Stomach smooth muscle (tissue), 2 donors: ENCODE data around the gene GRAMD2A.

Experiments used
- H3K27ac ChIP-seq: one replicate; pipeline ENCODE4 v1.7.0; 2013; ENCODE audit warnings: mild to moderate bottlenecking, low read length, inconsistent platforms
- H3K27me3 ChIP-seq, 2 donors: one replicate each; pipeline ENCODE4 v1.7.0; 2013; ENCODE audit warnings: low read length in 2 of 2; ENCODE audit not compliant: insufficient read depth in 2 of 2, control insufficient read depth in 1 of 2
- H3K36me3 ChIP-seq, 2 donors: one replicate each; pipeline ENCODE4 v1.7.0; 2013; ENCODE audit warnings: low read length in 2 of 2; ENCODE audit not compliant: control insufficient read depth in 2 of 2, insufficient read depth in 2 of 2
- H3K4me1 ChIP-seq: one replicate; pipeline ENCODE4 v1.7.0; 2013; ENCODE audit warnings: low read length; ENCODE audit not compliant: control insufficient read depth, insufficient read depth
- H3K4me3 ChIP-seq, 2 donors: one replicate each; pipeline ENCODE4 v1.7.0; 2013; ENCODE audit warnings: low read length in 2 of 2
- H3K9ac ChIP-seq, 2 donors: one replicate each; pipeline ENCODE4 v1.7.0; 2013; ENCODE audit warnings: low read length in 2 of 2, mild to moderate bottlenecking in 1 of 2
- H3K9me3 ChIP-seq, 2 donors: one replicate each; pipeline ENCODE4 v1.7.0; 2013; ENCODE audit warnings: low read length in 2 of 2; ENCODE audit not compliant: control insufficient read depth in 2 of 2
- donor health status: healthy.
- donor health status: Pancreatic carcinoma.

The GRAMD2A gene

DNA sequence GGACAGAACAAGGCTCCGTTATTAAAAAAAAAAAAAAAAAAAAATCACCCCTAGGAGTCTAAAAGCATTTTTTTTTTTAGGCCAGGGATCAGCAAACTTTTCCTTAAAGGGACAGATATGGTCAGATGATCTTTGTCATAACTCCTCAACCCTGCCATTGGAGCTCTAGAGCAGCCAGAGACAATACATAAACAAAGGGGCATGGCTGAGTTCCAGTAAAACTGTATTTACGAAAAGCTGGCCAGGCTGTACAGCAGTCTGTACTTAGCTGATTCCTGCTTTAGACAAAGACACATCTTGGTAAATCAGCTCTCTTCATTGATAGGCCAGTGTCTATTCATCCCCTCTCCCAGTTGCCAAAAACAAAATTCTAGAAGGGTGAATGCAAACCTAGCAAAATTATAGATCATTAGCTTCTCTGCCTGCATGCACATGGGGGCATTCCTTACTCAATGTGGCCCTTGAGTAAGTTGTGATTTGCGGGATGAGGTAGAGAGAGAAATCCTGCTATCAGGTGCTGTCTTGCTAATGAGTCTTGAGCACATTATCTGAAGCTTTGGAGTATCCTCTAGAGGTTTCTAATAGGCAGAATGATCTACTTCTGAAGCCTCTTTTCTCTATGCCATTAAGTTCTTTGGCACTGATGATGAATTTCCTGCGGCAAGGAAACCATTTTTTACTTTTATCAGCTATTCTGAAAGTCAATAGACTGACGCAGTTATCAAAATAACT, 44.2 kb downstream of the GRAMD2A start:
- H3K4me3 ChIP-seq = peak overlapping the region in 1 of 2 donors; percentile 15
- no peak overlapping the region for H3K9ac ChIP-seq
- no peaks in the 10 kb centered on the region for H3K9me3 ChIP-seq
- peak overlapping the region; percentile 86 for H3K27ac ChIP-seq
- no peaks in the 10 kb centered on the region for H3K27me3 ChIP-seq
- H3K36me3 ChIP-seq = no peaks in the 10 kb centered on the region
- H3K4me1 ChIP-seq = peaks cover 26% of the 10 kb centered on the region

- H3K9ac ChIP-seq = no peak overlapping the region
- H3K9me3 ChIP-seq = no peaks in the 10 kb centered on the region
- no peak overlapping the region for H3K27ac ChIP-seq
- no peaks in the 10 kb centered on the region for H3K27me3 ChIP-seq
- no peaks in the 10 kb centered on the region for H3K4me1 ChIP-seq
- no peak overlapping the region for H3K4me3 ChIP-seq
- no peaks in the 10 kb centered on the region for H3K36me3 ChIP-seq
These were observed 50.2 kb downstream of the GRAMD2A start for GRCh38 chr15:72147418-72147817.

- H3K36me3 ChIP-seq = no peaks in the 10 kb centered on the region
- H3K27me3 ChIP-seq = no peaks in the 10 kb centered on the region
- no peaks in the 10 kb centered on the region for H3K9me3 ChIP-seq
- no peak overlapping the region for H3K9ac ChIP-seq
- H3K27ac ChIP-seq = no peak overlapping the region
- H3K4me1 ChIP-seq = no peaks in the 10 kb centered on the region
- H3K4me3 ChIP-seq = no peak overlapping the region
These were observed 50.7 kb downstream of the GRAMD2A start for GRCh38 chr15:72146934-72147333.

GRCh38 chr15:72146221-72146620, 51.4 kb downstream of the GRAMD2A start:
- no peaks in the 10 kb centered on the region for H3K9me3 ChIP-seq
- no peak overlapping the region for H3K27ac ChIP-seq
- H3K4me1 ChIP-seq = no peaks in the 10 kb centered on the region
- H3K4me3 ChIP-seq = no peak overlapping the region
- H3K9ac ChIP-seq = no peak overlapping the region
- no peaks in the 10 kb centered on the region for H3K27me3 ChIP-seq
- no peaks in the 10 kb centered on the region for H3K36me3 ChIP-seq

DNA sequence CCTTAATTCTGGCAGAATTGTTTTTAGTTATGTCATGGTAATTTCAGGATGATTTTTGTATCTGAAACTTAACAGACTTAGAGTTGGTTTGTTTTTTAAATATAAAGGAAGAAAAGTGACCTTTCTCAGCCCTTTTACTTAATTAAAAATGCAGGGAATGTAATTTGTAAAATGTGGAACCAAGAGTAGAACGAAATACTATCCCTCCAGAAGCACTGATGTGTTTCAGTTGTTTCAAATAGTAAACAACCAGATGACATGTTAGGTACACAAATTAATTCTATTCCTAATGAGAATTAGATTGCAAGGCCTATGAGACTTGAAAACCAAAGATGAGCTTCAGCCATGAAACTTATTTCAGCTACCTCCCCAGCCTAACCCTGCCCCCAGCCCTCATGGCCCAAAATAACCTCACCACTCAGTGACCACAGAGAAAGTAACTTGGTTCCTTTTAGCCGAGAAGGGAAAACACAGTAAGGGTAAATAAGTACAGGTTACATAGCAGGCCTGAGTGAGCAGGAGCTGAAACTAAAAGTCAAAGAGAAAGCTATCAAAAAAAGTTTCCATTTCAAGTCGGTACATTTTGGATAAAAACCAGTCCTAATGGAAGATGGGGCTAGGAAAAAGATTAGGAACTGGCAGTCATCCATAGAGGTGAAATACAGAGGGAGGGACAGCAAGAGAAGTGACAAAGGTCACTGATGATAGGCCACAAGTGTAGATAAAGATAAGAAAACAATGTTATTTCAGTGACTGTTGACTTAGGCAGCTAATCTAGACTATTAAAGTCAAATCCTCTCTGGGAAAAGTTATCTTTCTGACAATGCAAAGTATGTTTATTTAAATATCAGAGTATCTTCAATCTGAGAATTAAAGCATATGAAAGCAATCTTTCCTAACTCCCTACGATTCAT, 56.2 kb downstream of the GRAMD2A start:
- Histone ChIP-seq H3K27me3 (no peaks in the 10 kb centered on the region), H3K9me3 (no peaks in the 10 kb centered on the region), H3K4me1 (no peaks in the 10 kb centered on the region), H3K36me3 (peaks cover 0 to 2% of the 10 kb centered on the region in 2 donors), H3K27ac (no peak overlapping the region), H3K9ac (no peak overlapping the region), H3K4me3 (no peak overlapping the region)

- Histone ChIP-seq H3K27me3 (no peaks in the 10 kb centered on the region), H3K9me3 (no peaks in the 10 kb centered on the region), H3K27ac (no peak overlapping the region), H3K36me3 (peaks cover 0 to 2% of the 10 kb centered on the region in 2 donors), H3K9ac (no peak overlapping the region), H3K4me1 (no peaks in the 10 kb centered on the region), H3K4me3 (no peak overlapping the region)
These were observed 57.5 kb downstream of the GRAMD2A start for GRCh38 chr15:72140088-72140487.

GRCh38 chr15:72139667-72140066, 57.9 kb downstream of the GRAMD2A start:
- H3K27ac ChIP-seq = no peak overlapping the region

GRCh38 chr15:72136170-72137051, 61.2 kb downstream of the GRAMD2A start:
- no peak overlapping the region for H3K4me3 ChIP-seq
- no peak overlapping the region for H3K9ac ChIP-seq
- no peak overlapping the region for H3K27ac ChIP-seq
- no peaks in the 10 kb centered on the region for H3K9me3 ChIP-seq
- H3K36me3 ChIP-seq = peaks cover 0 to 2% of the 10 kb centered on the region in 2 donors
- H3K27me3 ChIP-seq = no peaks in the 10 kb centered on the region
- H3K4me1 ChIP-seq = no peaks in the 10 kb centered on the region

More at GRCh38 chr15:72139667-72140066, 57.9 kb downstream of the GRAMD2A start:
- Histone ChIP-seq H3K9ac (no peak overlapping the region), H3K36me3 (peaks cover 0 to 2% of the 10 kb centered on the region in 2 donors), H3K27me3 (no peaks in the 10 kb centered on the region), H3K4me1 (no peaks in the 10 kb centered on the region), H3K4me3 (no peak overlapping the region), H3K9me3 (no peaks in the 10 kb centered on the region)

GRCh38 chr15:72135719-72136118, 61.9 kb downstream of the GRAMD2A start:
- Histone ChIP-seq H3K27ac (no peak overlapping the region), H3K9ac (no peak overlapping the region), H3K9me3 (no peaks in the 10 kb centered on the region), H3K27me3 (no peaks in the 10 kb centered on the region), H3K4me1 (no peaks in the 10 kb centered on the region), H3K36me3 (peaks cover 0 to 2% of the 10 kb centered on the region in 2 donors), H3K4me3 (no peak overlapping the region)

DNA sequence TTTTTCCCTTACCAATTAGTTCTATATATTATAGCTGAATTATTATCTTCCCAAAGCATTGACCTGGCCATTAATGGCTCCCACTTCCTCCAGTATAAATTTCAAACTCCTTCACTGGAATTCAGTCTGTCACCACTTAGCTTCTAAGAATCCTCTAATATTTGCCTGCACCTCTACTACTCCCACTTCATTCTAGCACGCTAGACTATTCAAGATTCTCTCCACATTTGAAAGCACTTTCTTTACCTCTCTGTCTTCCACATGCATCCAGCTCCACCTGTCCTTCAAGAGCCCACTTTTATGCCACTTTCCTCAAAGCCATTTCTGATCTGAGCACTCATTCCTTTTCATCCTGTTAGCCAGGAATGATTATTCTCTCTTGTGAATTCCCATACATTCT, 64.4 kb downstream of the GRAMD2A start:
- no peak overlapping the region for H3K27ac ChIP-seq
- no peak overlapping the region for H3K9ac ChIP-seq
- H3K27me3 ChIP-seq = no peaks in the 10 kb centered on the region
- no peaks in the 10 kb centered on the region for H3K36me3 ChIP-seq
- H3K4me3 ChIP-seq = no peak overlapping the region
- H3K4me1 ChIP-seq = no peaks in the 10 kb centered on the region
- no peaks in the 10 kb centered on the region for H3K9me3 ChIP-seq
